Type B pancreatic cell (in vitro differentiated cells): Measurements from ENCODE around the gene FOSL1. TPM values are rescaled to one million over a fixed set of nuclear protein-coding genes. Genes with fewer than 3 reads are reported as not detected.

Experiments used
- DNase-seq: peaks from one replicate; pipeline ENCODE4 v3.0.0; 2021; ENCODE audit warnings: mixed read lengths; ENCODE audit not compliant: unreplicated experiment; ENCODE audit errors: extremely low spot score
- H3K27ac Mint-ChIP-seq: 2 replicates; pipeline ENCODE4 v1.8.0; 2021; ENCODE audit warnings: mild to moderate bottlenecking, mixed read lengths
- H3K27me3 Mint-ChIP-seq: 2 replicates; pipeline ENCODE4 v1.8.0; 2021; ENCODE audit warnings: mixed read lengths
- H3K36me3 Mint-ChIP-seq: 2 replicates; pipeline ENCODE4 v1.8.0; 2021; ENCODE audit warnings: mixed read lengths
- H3K4me1 Mint-ChIP-seq: one replicate; pipeline ENCODE4 v1.8.0; 2021; ENCODE audit warnings: mixed read lengths; ENCODE audit not compliant: unreplicated experiment
- H3K4me3 Mint-ChIP-seq: 2 replicates; pipeline ENCODE4 v1.8.0; 2021; ENCODE audit warnings: mild to moderate bottlenecking, mixed read lengths
- H3K9me3 Mint-ChIP-seq: 2 replicates; pipeline ENCODE4 v1.8.0; 2021; ENCODE audit warnings: mixed read lengths
- long read RNA-seq: library from polyadenylated mRNA; unstranded; transcript quantifications from one replicate; pipeline ENCODE4 v2.0.0, GENCODE V29; 2020
- total RNA-seq: library from RNA; stranded (reverse); gene quantifications from 2 replicates; pipeline ENCODE4 v1.2.1, GENCODE V29; 2021; ENCODE audit warnings: low replicate concordance
- TF ChIP-seq, protein P1 (sequence below): fragments of 200-600 bp; sonication (generic); conservative IDR thresholded peaks from 2 replicates; pipeline ENCODE4 v1.5.0; 2021; ENCODE audit warnings: antibody characterized with exemption, mild to moderate bottlenecking

The FOSL1 gene
- total RNA-seq = 2.1 and 11.1 TPM in 2 replicates
- long read RNA-seq, partial matches to known transcripts = 0 of 1 reads
- long read RNA-seq, other reads (novel, unspliced or antisense) = 1 of 1 reads

DNA sequence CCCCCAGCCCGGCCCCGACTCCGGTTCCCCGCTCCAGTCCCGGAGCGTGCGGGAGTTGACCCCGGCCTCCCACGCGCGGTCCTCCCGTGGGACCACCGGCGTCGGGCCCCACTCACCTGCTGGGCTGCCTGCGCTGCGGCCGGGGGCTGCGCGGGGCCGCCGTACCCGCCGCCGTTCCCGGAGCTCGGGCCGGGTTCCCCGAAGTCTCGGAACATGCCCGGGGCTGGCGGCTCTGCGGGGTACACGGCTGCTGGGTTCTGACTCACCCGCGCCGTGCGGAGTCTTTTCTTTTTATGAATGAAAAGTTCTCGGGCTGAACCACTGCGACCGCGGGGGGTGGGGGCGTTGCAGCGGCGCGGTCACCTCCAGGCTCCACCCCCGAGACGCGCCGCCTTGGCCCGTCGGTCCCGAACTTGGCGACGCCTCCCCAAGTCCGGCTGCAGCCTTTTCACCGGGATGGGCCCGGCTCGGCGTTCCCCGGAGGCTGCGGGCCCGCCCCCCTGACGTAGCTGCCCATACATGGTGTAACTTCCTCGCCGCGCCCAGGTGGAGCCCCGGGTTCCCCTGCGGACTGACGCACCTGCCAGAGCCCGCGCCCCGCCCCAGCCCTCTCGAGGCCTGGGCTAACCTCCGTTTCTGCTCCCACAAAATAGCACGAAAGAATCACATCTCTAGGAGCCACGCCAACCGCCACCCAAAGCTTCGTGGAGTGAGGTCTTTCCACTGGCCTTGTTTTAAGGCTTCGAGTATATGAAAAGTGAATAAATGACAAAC is at the start of gene FOSL1:
Gene FOSL1, minus strand, starts transcription at position 264 of the 774 bp plus-strand sequence. Its CDS starts 49 bp downstream, at position 215.
- Mint-ChIP-seq H3K27me3 (peaks cover 73% of the 10 kb centered on the region), H3K4me3 (peak within 1 kb of the TSS; percentile 80), H3K27ac (peak within 1 kb of the TSS; percentile 82), H3K36me3 (no peaks in the 10 kb centered on the region), H3K4me1 (no peaks in the 10 kb centered on the region), H3K9me3 (no peaks in the 10 kb centered on the region)
- TF ChIP-seq, protein P1, sequence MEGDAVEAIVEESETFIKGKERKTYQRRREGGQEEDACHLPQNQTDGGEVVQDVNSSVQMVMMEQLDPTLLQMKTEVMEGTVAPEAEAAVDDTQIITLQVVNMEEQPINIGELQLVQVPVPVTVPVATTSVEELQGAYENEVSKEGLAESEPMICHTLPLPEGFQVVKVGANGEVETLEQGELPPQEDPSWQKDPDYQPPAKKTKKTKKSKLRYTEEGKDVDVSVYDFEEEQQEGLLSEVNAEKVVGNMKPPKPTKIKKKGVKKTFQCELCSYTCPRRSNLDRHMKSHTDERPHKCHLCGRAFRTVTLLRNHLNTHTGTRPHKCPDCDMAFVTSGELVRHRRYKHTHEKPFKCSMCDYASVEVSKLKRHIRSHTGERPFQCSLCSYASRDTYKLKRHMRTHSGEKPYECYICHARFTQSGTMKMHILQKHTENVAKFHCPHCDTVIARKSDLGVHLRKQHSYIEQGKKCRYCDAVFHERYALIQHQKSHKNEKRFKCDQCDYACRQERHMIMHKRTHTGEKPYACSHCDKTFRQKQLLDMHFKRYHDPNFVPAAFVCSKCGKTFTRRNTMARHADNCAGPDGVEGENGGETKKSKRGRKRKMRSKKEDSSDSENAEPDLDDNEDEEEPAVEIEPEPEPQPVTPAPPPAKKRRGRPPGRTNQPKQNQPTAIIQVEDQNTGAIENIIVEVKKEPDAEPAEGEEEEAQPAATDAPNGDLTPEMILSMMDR = no peak
- peak; percentile 81 for DNase-seq

DNA sequence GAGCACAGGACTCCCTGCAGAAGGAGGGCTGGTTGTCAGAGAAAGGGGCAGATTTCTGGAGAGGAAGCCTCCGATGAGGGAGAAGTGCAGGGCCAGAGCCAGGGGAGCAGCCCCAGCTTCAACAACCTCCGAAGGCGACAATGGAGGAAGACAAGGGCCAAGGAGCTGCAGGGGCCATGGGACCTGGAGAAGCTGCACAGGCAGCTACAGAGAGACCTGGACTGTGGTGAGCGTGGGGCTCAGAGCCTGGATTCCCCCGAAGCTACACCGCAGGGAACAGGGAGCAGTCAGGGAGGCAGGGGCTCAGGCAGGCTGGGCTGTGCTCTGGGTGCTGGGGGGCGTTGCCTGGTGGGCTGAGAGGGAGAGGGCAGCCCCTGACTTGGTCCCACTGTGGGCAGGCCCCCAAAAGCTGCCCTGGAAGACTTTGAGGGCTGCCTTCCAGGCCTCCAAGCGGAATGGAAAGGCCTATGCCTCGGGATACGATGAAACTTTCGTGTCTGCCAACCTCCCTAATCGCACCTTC is 47.5 kb upstream of the FOSL1 start:
- H3K9me3 Mint-ChIP-seq = no peaks in the 10 kb centered on the region
- no peak overlapping the region for H3K27ac Mint-ChIP-seq
- no peak overlapping the region for H3K4me3 Mint-ChIP-seq
- DNase-seq = no peak
- H3K4me1 Mint-ChIP-seq = peaks cover 3% of the 10 kb centered on the region
- TF ChIP-seq, protein P1 = no peak
- peaks cover 12% of the 10 kb centered on the region for H3K27me3 Mint-ChIP-seq
- no peaks in the 10 kb centered on the region for H3K36me3 Mint-ChIP-seq

DNA sequence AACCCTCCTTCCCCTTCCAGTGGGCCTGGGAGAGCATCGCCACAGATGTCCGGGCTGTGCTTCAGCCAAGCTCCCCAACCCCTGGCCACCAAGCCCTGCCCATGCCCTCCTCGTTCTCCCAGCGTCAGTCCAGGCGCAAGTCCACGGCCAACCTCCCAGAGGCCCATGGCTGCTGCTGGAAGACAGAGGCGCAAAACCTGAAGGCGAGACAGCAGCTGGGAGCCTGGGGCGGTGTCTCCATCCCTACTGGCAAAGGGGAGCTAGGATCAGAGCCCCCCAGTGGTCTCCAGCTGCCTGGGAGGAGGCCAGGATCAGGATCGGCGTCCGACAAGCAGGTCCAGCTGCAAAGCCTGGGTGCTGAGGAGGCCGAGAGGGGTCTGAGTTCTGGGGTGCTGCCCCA is 46.9 kb upstream of the FOSL1 start:
- no peak overlapping the region for H3K4me3 Mint-ChIP-seq
- H3K27ac Mint-ChIP-seq = no peak overlapping the region
- no peak for DNase-seq
- no peaks in the 10 kb centered on the region for H3K36me3 Mint-ChIP-seq
- H3K27me3 Mint-ChIP-seq = peaks cover 16% of the 10 kb centered on the region
- H3K9me3 Mint-ChIP-seq = no peaks in the 10 kb centered on the region
- H3K4me1 Mint-ChIP-seq = peaks cover 3% of the 10 kb centered on the region
- TF ChIP-seq, protein P1 = no peak

DNA sequence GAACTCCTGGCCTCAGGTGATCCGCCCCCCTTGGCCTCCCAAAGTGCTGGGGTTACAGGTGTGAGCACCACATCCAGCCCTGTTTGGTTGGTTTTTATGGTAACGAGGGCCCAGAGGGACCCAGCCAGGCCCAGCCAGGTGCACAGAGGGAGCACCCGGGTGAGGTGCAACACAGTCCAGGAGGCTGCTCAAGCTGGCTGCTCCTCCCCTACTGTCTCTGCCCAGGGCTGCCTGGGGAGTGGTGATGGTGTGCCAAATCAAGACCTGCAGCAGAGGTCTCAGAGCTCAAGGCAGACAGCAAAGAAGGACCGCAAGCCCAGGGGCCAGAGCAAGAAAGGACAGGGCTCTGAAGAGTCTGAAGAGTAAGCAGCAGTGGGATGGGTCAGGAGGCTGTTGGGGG is 46.5 kb upstream of the FOSL1 start:
- H3K4me1 Mint-ChIP-seq = peaks cover 3% of the 10 kb centered on the region

DNA sequence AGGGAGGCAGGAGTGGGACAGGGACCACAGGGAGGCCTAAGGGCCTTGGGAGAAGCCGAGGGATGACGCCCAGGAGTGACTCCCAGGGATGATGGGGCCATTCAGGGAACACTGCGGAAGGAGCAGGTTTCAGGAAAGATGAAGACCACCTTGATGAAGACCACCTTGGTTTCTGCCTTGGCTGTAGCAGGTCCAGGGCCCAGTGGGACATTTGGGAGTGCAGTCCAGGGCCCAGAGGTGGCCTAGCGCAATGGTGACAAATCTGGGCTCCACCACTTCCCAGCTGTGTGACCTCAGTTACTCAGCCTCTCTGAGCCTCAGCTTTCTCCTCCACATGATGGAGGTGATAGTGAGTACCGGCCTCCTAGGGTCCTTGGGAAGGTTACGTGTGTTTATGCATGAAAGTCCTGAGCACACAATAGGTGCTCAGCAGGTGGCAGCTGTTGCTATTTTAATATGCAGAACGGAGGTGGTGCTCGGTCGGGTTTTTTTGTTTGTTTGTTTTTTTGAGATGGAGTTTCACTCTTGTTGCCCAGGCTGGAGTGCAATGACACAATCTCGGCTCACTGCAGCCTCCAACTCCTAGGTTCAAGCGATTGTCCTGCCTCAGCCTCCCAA is 45.9 kb upstream of the FOSL1 start:
- H3K4me3 Mint-ChIP-seq = no peak overlapping the region
- H3K9me3 Mint-ChIP-seq = no peaks in the 10 kb centered on the region
- H3K36me3 Mint-ChIP-seq = no peaks in the 10 kb centered on the region
- peaks cover 22% of the 10 kb centered on the region for H3K27me3 Mint-ChIP-seq
- TF ChIP-seq, protein P1 = no peak
- H3K27ac Mint-ChIP-seq = no peak overlapping the region
- H3K4me1 Mint-ChIP-seq = peaks cover 3% of the 10 kb centered on the region
- no peak for DNase-seq

More for the DNA sequence above, 46.5 kb upstream of the FOSL1 start:
- no peak overlapping the region for H3K27ac Mint-ChIP-seq
- no peak for DNase-seq
- peaks cover 18% of the 10 kb centered on the region for H3K27me3 Mint-ChIP-seq
- TF ChIP-seq, protein P1 = no peak
- no peaks in the 10 kb centered on the region for H3K9me3 Mint-ChIP-seq
- H3K36me3 Mint-ChIP-seq = no peaks in the 10 kb centered on the region
- no peak overlapping the region for H3K4me3 Mint-ChIP-seq
